NCI-H446 (cell line): ENCODE measurements around the gene RAD23A.
"Not testable (repeated sequence)": the region's sequence is repeated elsewhere in the genome, so short reads cannot be mapped to it uniquely, and the experiment has no call there.

Experiments
- DNase-seq, 2 experiments: peaks; one replicate each; lab custom pipeline; 2025; lab: John Stamatoyannopoulos, UW

RAD23A gene

DNA sequence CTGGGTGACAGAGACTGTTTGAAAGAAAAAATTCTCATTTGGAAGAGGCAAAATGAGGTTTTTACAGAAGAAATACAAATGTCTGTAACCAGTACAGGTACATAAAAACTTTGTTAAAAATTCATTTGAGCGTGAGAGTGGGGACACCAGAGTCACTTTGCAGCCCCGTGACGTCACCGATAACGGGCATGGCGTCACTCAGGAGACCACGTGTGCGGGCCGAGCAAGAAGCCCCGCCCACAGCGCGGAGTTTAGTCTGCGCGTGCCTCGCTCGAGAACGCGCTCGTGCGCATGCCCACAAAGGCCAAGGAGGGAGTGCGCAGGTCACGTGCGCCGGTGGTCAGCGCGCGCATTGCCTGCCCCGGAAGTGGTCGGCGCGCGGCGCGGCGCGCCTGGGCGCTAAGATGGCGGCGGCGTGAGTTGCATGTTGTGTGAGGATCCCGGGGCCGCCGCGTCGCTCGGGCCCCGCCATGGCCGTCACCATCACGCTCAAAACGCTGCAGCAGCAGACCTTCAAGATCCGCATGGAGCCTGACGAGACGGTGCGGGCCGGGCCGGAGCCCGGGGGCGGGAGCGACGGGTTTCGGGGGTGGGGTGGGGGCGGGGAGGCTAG lies at the start of gene RAD23A:
Gene RAD23A (plus strand): TSS at position 384 of the 613 bp plus-strand sequence. CDS start 87 bp downstream, at position 471.
- peak; percentile 98 to 100 for DNase-seq

- DNase-seq: no peak
Measured at GRCh38 chr19:12896460-12896859, 49.2 kb upstream of the RAD23A start.

- DNase-seq: no peak
Measured at GRCh38 chr19:12899891-12900518, 45.7 kb upstream of the RAD23A start.

GRCh38 chr19:12907166-12907565 lies 38.5 kb upstream of the RAD23A start:
- no peak for DNase-seq

- DNase-seq: peak in 1 of 2 experiments; percentile 75
Measured at GRCh38 chr19:12912571-12912970, 33.1 kb upstream of the RAD23A start.

DNA sequence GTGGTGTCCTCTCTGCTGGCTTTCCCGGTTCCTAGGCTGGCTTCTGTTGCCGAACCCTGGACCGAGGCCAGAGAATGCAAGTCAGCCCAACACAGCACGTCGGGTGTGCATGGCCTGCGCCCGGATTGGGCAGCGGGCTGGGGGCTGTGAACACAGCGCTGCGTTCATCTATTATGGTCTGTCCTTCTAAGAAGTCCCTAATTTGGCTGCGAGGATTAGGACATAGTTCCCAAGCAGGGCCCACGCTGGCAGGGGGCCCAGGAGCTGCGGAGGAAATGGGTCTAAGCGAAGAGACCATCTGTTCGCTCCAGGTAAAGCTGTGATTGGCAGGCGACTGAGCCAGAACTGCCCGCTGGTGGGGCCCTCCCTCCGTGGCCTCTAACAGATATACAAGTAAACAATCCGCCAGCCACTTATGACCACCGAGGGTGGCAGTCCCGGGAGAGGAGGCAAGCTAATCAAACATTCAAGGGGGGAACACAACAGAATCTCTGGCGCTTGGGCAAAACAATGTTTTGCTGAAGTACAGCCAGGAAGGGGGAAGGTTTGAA lies 32.6 kb upstream of the RAD23A start:
- peak; percentile 91 to 99 for DNase-seq

- DNase-seq: peak in 1 of 2 experiments; percentile 60
Measured at GRCh38 chr19:12913851-12914690, 31.6 kb upstream of the RAD23A start.

- DNase-seq: not testable (repeated sequence)
Measured at GRCh38 chr19:12915860-12916259, 29.8 kb upstream of the RAD23A start.

- no peak for DNase-seq
Measured at GRCh38 chr19:12918253-12918652, 27.4 kb upstream of the RAD23A start.

GRCh38 chr19:12921047-12921446 lies 24.6 kb upstream of the RAD23A start:
- no peak for DNase-seq

GRCh38 chr19:12922959-12923358 lies 22.7 kb upstream of the RAD23A start:
- DNase-seq: no peak

- DNase-seq: no peak
Measured at GRCh38 chr19:12924621-12925310, 20.9 kb upstream of the RAD23A start.

GRCh38 chr19:12930002-12930645 lies 15.5 kb upstream of the RAD23A start:
- no peak for DNase-seq

- no peak for DNase-seq
Measured at GRCh38 chr19:12932392-12933286, 13.0 kb upstream of the RAD23A start.

DNA sequence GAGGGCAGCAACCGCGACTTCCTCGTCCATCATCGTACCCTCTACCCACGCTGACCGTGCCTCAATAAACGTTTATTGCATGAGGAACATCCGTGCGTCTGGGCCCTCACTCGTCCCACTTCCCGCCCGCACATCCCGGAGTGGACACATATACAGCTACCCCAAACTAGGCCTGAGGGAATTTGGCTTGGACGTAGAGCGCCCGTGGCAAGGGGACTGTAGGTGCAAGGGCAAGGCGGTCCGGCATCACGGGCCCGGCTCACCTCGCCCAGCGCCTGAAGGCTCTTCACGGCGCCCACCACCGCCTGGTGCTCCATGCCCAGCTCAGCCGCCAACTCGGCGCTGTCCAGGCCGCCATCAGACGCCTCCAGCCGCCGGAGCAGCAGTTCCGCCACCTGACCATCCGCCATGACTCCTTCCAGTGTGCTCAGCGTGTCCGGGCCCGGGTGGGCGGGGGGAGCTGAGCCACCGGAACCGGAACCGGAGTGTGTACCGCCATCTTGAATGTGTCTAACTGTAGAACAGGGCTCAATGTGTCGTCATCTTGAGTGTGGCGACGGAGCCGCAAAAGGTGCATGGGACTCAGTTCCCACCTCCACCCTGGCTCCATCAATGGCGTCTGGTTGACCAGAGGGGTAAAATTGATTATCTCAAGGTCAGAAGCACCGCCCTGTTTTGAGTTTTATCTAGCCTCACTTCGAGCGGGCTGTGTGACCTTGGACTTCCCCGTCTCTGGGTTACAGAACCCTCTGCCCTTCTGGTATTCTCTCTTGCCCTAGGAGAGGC lies 12.2 kb upstream of the RAD23A start, which contains the start of gene FARSA:
Gene FARSA (minus strand): TSS at position 425 of the 786 bp plus-strand sequence. CDS start 15 bp downstream, at position 410.
- DNase-seq: peak; percentile 91 to 94

DNA sequence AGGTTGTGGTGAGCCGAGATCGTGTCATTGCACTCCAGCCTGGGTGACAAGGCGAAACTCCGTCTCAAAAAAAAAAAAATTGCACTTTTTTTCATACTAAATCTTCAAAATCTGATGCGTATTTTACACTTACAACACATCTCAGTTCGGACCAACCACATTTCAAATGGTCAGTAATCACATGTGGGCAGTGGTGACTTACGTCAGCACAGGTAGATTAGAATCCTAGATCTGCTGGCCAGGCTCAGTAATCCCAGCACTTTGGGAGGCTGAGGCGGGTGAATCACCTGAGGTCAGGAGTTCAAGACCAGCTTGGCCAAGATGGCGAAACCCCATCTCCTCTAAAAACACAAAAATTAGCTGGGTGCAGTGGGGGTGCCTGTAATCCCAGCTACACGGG lies 10.6 kb upstream of the RAD23A start:
- no peak for DNase-seq

- DNase-seq: no peak
Measured at GRCh38 chr19:12936582-12936981, 9.1 kb upstream of the RAD23A start.

GRCh38 chr19:12937093-12937926 lies 8.4 kb upstream of the RAD23A start:
- peak in 1 of 2 experiments; percentile 23 for DNase-seq
